ENCODE measurements around the gene SLC2A3.

- no peak for TF ChIP-seq EZH2 (IDR thresholded peaks at IDR 0.05)
- no peak for TF ChIP-seq MAX (IDR thresholded peaks at IDR 0.05)
- TF ChIP-seq SIN3A (IDR thresholded peaks at IDR 0.05; ENCODE audit: low read depth) = no peak
- TF ChIP-seq ZNF274 (IDR thresholded peaks at IDR 0.05; ENCODE audit: low read depth, low read length) = no peak
- no peak for TF ChIP-seq CTCF (IDR thresholded peaks at IDR 0.05 in 2 of 3, conservative IDR thresholded peaks at IDR 0.05 in 1 of 3; ENCODE audit: borderline replicate concordance in 1 of 3, insufficient read depth in 1 of 3, low read depth in 2 of 3, low read length in 2 of 3)
- no peak for TF ChIP-seq SP1 (IDR thresholded peaks at IDR 0.05; ENCODE audit: low read depth)
- no peak for TF ChIP-seq JUND (IDR thresholded peaks at IDR 0.05)
- TF ChIP-seq TCF7L2 (IDR thresholded peaks at IDR 0.05; ENCODE audit: borderline replicate concordance, extremely low read depth, insufficient read depth, insufficient read length) = no peak
- no peak for TF ChIP-seq ZBTB33 (IDR thresholded peaks at IDR 0.05; ENCODE audit: extremely low read depth, insufficient replicate concordance, low read length)
These were observed 56.7 kb downstream of the SLC2A3 start for GRCh38 chr12:7879246-7879645.

Data from HCT116 (cell line).